ENCODE results near the gene FBLN2.

DNA sequence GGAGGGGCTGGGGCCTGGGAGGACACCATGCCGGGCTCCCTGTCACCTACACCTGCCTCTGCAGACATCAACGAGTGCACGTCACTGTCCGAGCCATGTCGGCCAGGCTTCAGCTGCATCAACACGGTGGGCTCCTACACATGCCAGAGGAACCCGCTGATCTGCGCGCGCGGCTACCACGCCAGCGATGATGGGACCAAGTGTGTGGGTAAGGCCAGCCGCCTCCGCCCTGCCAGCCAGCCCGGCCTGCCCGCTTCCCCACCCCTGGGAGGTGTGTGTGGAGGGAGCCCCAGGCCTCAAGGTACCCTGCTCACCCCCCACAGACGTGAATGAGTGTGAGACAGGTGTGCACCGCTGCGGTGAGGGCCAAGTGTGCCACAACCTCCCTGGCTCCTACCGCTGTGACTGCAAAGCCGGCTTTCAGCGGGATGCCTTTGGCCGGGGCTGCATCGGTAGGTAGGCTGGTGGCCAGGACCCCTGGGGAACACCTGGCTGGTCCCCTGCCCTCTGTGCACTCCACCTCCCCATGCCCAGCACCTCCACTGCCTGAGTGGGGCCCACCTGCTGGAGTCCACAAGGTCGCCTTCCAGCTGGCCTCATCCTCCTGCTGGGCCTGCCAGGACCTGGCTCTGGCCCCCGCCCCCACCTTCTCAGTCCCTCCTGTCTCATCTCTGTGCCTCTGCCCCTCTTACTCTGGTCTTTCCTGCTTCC is 80.1 kb downstream of the FBLN2 start:
- TF ChIP-seq, protein P1, sequence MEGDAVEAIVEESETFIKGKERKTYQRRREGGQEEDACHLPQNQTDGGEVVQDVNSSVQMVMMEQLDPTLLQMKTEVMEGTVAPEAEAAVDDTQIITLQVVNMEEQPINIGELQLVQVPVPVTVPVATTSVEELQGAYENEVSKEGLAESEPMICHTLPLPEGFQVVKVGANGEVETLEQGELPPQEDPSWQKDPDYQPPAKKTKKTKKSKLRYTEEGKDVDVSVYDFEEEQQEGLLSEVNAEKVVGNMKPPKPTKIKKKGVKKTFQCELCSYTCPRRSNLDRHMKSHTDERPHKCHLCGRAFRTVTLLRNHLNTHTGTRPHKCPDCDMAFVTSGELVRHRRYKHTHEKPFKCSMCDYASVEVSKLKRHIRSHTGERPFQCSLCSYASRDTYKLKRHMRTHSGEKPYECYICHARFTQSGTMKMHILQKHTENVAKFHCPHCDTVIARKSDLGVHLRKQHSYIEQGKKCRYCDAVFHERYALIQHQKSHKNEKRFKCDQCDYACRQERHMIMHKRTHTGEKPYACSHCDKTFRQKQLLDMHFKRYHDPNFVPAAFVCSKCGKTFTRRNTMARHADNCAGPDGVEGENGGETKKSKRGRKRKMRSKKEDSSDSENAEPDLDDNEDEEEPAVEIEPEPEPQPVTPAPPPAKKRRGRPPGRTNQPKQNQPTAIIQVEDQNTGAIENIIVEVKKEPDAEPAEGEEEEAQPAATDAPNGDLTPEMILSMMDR (IDR thresholded peaks at IDR 0.05; ENCODE audit: low read depth, low read length) = no peak
- TF ChIP-seq EZH2phosphoT487 (IDR thresholded peaks at IDR 0.05; ENCODE audit: low read depth) = no peak
